Loucy (cell line): ENCODE data around the gene ICE1.

Experiments used
- H2AFZ ChIP-seq: fragments of 200-600 bp; sonication (generic); 2 replicates; pipeline ENCODE4 v1.6.0; 2016; ENCODE audit warnings: antibody characterized with exemption, mild to moderate bottlenecking, low read length, moderate library complexity
- H3F3A ChIP-seq: fragments of 200-600 bp; 2 replicates; pipeline ENCODE4 v1.6.0; 2016; ENCODE audit warnings: antibody characterized with exemption, low read depth, mild to moderate bottlenecking
- H3K27me3 ChIP-seq: fragments of 200-600 bp; sonication (generic); 2 replicates; pipeline ENCODE4 v1.6.1; 2014; ENCODE audit warnings: low read length, mild to moderate bottlenecking; ENCODE audit not compliant: insufficient read depth, poor library complexity, severe bottlenecking
- H3K36me3 ChIP-seq: fragments of 200-600 bp; sonication (generic); 2 replicates; pipeline ENCODE4 v1.6.1; 2016; ENCODE audit warnings: low read length; ENCODE audit not compliant: insufficient read depth
- H3K4me1 ChIP-seq: fragments of 200-600 bp; sonication (generic); 2 replicates; pipeline ENCODE4 v1.5.1; 2014; ENCODE audit warnings: low read length, mild to moderate bottlenecking; ENCODE audit not compliant: insufficient read depth, poor library complexity, severe bottlenecking
- H3K4me2 ChIP-seq: fragments of 200-600 bp; sonication (generic); 2 replicates; pipeline ENCODE4 v1.6.0; 2014; ENCODE audit warnings: antibody characterized with exemption, low read length, low read depth, mild to moderate bottlenecking; ENCODE audit not compliant: poor library complexity, severe bottlenecking
- H3K4me3 ChIP-seq: fragments of 200-600 bp; sonication (generic); 2 replicates; pipeline ENCODE4 v1.5.1; 2014; ENCODE audit warnings: low read length, mild to moderate bottlenecking, mixed read lengths; ENCODE audit not compliant: poor library complexity, severe bottlenecking
- H3K79me2 ChIP-seq: fragments of 200-600 bp; sonication (generic); 2 replicates; pipeline ENCODE4 v1.6.1; 2014; ENCODE audit warnings: low read length; ENCODE audit not compliant: insufficient read depth
- H3K9ac ChIP-seq: fragments of 200-600 bp; sonication (generic); 2 replicates; pipeline ENCODE4 v1.6.0; 2014; ENCODE audit warnings: mild to moderate bottlenecking, low read depth, low read length, moderate library complexity; ENCODE audit not compliant: poor library complexity, severe bottlenecking
- H3K9me2 ChIP-seq: fragments of 200-600 bp; sonication (generic); replicated peaks from 2 replicates; pipeline ENCODE4 v1.6.1; 2016; ENCODE audit warnings: low read depth, low read length, mixed read lengths
- H3K9me3 ChIP-seq: fragments of 200-600 bp; sonication (generic); 2 replicates; pipeline ENCODE4 v1.6.1; 2014; ENCODE audit warnings: mild to moderate bottlenecking, antibody characterized with exemption, low read length, low read depth; ENCODE audit not compliant: insufficient read depth
- H4K20me1 ChIP-seq: fragments of 200-600 bp; sonication (generic); 2 replicates; pipeline ENCODE4 v1.6.0; 2014; ENCODE audit warnings: antibody characterized with exemption, low read length, mild to moderate bottlenecking; ENCODE audit not compliant: insufficient read depth, poor library complexity, severe bottlenecking
- EZH2phosphoT487 ChIP-seq: fragments of 200-600 bp; IDR thresholded peaks from 2 replicates; pipeline ENCODE4 v1.6.1; 2018; ENCODE audit warnings: antibody characterized with exemption, mild to moderate bottlenecking, moderate library complexity, borderline replicate concordance
- TF ChIP-seq, protein P1 (sequence below): fragments of 200-600 bp; sonication (generic); conservative IDR thresholded peaks from 2 replicates; pipeline ENCODE4 v1.5.1; 2014; ENCODE audit warnings: mild to moderate bottlenecking, antibody characterized with exemption, low read length

Gene ICE1

DNA sequence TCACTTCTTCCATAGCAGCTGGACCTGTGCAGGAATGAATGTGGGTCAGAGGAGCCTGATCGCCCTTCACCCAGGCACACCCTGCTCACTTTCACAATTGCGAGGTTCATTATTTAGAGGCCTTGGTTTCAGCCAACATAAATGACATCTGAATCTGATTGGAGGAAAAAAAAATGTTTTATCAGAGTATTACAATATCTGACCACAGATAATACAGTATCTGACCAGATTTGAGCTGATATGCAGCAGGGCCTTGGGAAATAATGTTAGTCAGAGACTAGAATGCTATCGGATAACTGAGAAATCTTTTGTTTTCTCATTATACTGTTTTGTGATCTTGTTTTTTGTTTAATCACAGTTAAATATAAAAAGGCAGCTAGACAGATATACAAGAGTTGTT is 7.7 kb downstream of the ICE1 start:
- no peaks in the 10 kb centered on the region for H3K9me3 ChIP-seq
- no peaks in the 10 kb centered on the region for H3K9me2 ChIP-seq
- H3K27me3 ChIP-seq = no peaks in the 10 kb centered on the region
- H3K9ac ChIP-seq = no peak overlapping the region
- no peaks in the 10 kb centered on the region for H3K36me3 ChIP-seq
- H2AFZ ChIP-seq = no peak overlapping the region
- peaks cover 39% of the 10 kb centered on the region for H4K20me1 ChIP-seq
- H3F3A ChIP-seq = no peaks in the 10 kb centered on the region
- peaks cover 98% of the 10 kb centered on the region for H3K79me2 ChIP-seq
- H3K4me3 ChIP-seq = no peak overlapping the region
- peaks cover 31% of the 10 kb centered on the region for H3K4me1 ChIP-seq
- peak overlapping the region; percentile 11 for H3K4me2 ChIP-seq
- no peak for TF ChIP-seq EZH2phosphoT487
- TF ChIP-seq, protein P1, sequence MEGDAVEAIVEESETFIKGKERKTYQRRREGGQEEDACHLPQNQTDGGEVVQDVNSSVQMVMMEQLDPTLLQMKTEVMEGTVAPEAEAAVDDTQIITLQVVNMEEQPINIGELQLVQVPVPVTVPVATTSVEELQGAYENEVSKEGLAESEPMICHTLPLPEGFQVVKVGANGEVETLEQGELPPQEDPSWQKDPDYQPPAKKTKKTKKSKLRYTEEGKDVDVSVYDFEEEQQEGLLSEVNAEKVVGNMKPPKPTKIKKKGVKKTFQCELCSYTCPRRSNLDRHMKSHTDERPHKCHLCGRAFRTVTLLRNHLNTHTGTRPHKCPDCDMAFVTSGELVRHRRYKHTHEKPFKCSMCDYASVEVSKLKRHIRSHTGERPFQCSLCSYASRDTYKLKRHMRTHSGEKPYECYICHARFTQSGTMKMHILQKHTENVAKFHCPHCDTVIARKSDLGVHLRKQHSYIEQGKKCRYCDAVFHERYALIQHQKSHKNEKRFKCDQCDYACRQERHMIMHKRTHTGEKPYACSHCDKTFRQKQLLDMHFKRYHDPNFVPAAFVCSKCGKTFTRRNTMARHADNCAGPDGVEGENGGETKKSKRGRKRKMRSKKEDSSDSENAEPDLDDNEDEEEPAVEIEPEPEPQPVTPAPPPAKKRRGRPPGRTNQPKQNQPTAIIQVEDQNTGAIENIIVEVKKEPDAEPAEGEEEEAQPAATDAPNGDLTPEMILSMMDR = no peak

DNA sequence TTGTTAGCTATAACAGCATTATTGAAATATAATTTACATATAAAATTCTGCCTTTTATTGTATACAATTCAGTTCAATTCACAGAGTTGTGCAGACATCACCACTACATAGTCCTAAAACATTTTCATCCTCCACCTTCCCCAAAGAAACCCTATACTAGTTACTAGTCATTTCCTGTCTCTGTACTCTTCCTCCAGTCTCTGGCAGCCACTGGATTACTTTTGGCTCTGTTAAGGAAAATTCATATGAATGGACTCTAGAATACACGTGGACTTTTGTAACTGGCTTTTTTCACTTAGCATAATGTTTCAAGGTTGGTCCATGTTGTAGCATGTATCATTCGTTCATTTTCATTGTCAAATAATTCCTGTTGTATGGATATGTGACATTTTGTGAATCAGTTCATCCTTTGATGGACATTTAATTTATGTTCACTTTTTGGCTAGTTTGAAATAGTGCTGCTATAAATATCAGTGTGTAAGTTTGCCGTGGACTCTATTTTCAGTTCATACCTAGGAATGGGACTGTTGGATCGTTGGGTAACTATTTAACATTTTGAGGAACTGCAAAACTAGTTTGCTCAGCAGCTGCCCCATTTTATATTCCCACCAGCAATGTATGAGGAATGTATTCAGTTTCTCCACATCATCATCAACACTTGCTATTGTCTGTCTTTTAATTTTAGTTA is 9.7 kb downstream of the ICE1 start:
- no peaks in the 10 kb centered on the region for H3K27me3 ChIP-seq
- no peaks in the 10 kb centered on the region for H3K9me3 ChIP-seq
- peaks cover 86% of the 10 kb centered on the region for H3K79me2 ChIP-seq
- no peak overlapping the region for H3K4me3 ChIP-seq
- peaks cover 38% of the 10 kb centered on the region for H4K20me1 ChIP-seq
- H3K9me2 ChIP-seq = no peaks in the 10 kb centered on the region
- no peak overlapping the region for H2AFZ ChIP-seq
- no peak for TF ChIP-seq EZH2phosphoT487
- TF ChIP-seq, protein P1 = no peak
- H3K9ac ChIP-seq = no peak overlapping the region
- peaks cover 14% of the 10 kb centered on the region for H3K4me1 ChIP-seq
- peaks cover under 1% of the 10 kb centered on the region; the same call in 1 of the 2 replicates for H3K36me3 ChIP-seq
- H3F3A ChIP-seq = no peaks in the 10 kb centered on the region
- peak overlapping the region; percentile 11 for H3K4me2 ChIP-seq

DNA sequence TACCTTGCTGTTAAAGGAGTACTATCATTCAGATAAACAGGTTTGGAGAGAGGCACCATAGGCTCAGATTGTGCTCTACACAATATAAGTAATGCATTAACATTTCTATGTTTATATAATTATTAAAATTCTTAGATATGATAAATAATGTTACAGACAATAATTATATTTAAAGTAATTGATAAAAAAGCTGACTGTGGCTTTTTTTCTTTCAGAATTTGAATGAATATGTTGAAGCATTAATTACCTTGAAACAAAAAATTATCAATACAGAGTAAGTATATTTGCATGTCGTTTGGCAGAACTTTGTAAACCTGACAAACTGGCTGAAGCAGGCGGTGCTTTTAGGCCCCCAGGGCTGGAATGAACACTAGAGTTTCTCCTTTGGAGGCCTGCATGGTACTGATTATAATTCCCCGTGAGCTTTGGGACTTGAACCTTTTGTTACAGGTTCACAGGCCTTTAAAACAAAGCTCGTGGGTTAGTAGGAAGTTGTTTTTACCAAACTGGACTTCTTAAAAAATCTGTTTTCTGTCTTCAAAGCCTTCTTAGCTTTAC is 13.8 kb downstream of the ICE1 start:
- no peaks in the 10 kb centered on the region for H3K9me2 ChIP-seq
- H2AFZ ChIP-seq = no peak overlapping the region
- H3K9me3 ChIP-seq = no peaks in the 10 kb centered on the region
- no peak for TF ChIP-seq EZH2phosphoT487
- TF ChIP-seq, protein P1 = no peak
- H3K4me3 ChIP-seq = no peak overlapping the region
- H3K79me2 ChIP-seq = peaks cover 45% of the 10 kb centered on the region
- peaks cover 30% of the 10 kb centered on the region; the same call in 1 of the 2 replicates for H3K36me3 ChIP-seq
- no peaks in the 10 kb centered on the region for H3F3A ChIP-seq
- H3K4me2 ChIP-seq = no peak overlapping the region
- peaks cover 20% of the 10 kb centered on the region for H4K20me1 ChIP-seq
- no peak overlapping the region for H3K9ac ChIP-seq
- H3K27me3 ChIP-seq = no peaks in the 10 kb centered on the region
- H3K4me1 ChIP-seq = peaks cover 4% of the 10 kb centered on the region
